Neural cell (in vitro differentiated cells): Measurements from ENCODE around the gene TAF8.

Experiments used
- CTCF ChIP-seq: fragments of 450-650 bp; IDR thresholded peaks from 2 replicates; pipeline ENCODE4 v1.5.1; 2014; ENCODE audit warnings: antibody characterized with exemption, mild to moderate bottlenecking, moderate library complexity; ENCODE audit not compliant: poor library complexity, severe bottlenecking
- EZH2 ChIP-seq: fragments of 200-600, 300-800 bp; shearing (Covaris generic), sonication (generic); IDR thresholded peaks from 2 replicates; pipeline ENCODE4 v1.6.1; 2014; ENCODE audit warnings: antibody characterized with exemption, low read length, borderline replicate concordance, mild to moderate bottlenecking; ENCODE audit not compliant: insufficient read depth, poor library complexity, severe bottlenecking
- POLR2AphosphoS5 ChIP-seq: IDR thresholded peaks from 2 replicates; pipeline ENCODE4 v1.6.1; 2012
- REST ChIP-seq: IDR thresholded peaks from 2 replicates; pipeline ENCODE4 v1.6.1; 2012; ENCODE audit warnings: borderline replicate concordance
- SMC3 ChIP-seq: fragments of 450-650 bp; conservative IDR thresholded peaks from 2 replicates; pipeline ENCODE4 v1.6.1; 2014; ENCODE audit warnings: antibody characterized with exemption, mild to moderate bottlenecking, moderate library complexity; ENCODE audit not compliant: poor library complexity
- TAF1 ChIP-seq: IDR thresholded peaks from 2 replicates; pipeline ENCODE4 v1.6.1; 2012; ENCODE audit warnings: low read depth

- TF ChIP-seq SMC3 (no peak), POLR2AphosphoS5 (no peak), CTCF (no peak), TAF1 (no peak), EZH2 (no peak), REST (no peak)
Observed at GRCh38 chr6:42078386-42078785, 28.1 kb downstream of the TAF8 start.
